NOMO-1 treated with dmso at 0.1 percent for 144 hours (cell line): Measurements from ENCODE around the gene ARID4B.
"Not testable (repeated sequence)": the region's sequence is repeated elsewhere in the genome, so short reads cannot be mapped to it uniquely, and the experiment has no call there.

ENCODE experiments used
- DNase-seq: peaks from one replicate; lab custom pipeline; 2025; ENCODE audit not compliant: unreplicated experiment; lab: John Stamatoyannopoulos, UW

ARID4B gene

GRCh38 chr1:235328271-235329138 is 526 bp upstream of the ARID4B start, which contains the start of gene GGPS1:
Gene GGPS1, plus strand, starts transcription at chr1:235328570. Its CDS starts 6,695 bp downstream, at chr1:235335265.
- DNase-seq = peak; percentile 98

GRCh38 chr1:235326719-235327558 is 1.0 kb downstream of the ARID4B start:
- DNase-seq = peak; percentile 40

GRCh38 chr1:235325854-235326253 is 2.1 kb downstream of the ARID4B start:
- DNase-seq = no peak

GRCh38 chr1:235325139-235325538 is 2.8 kb downstream of the ARID4B start:
- DNase-seq = no peak

- DNase-seq = no peak
These were observed 3.7 kb downstream of the ARID4B start for GRCh38 chr1:235324296-235324695.

GRCh38 chr1:235320521-235321179 is 7.3 kb downstream of the ARID4B start:
- DNase-seq = no peak

- DNase-seq = no peak
These were observed 8.7 kb downstream of the ARID4B start for GRCh38 chr1:235319255-235319654.

GRCh38 chr1:235317168-235317567 is 10.8 kb downstream of the ARID4B start:
- no peak for DNase-seq

- no peak for DNase-seq
These were observed 12.2 kb downstream of the ARID4B start for GRCh38 chr1:235315735-235316134.

- DNase-seq = no peak
These were observed 12.8 kb downstream of the ARID4B start for GRCh38 chr1:235315173-235315572.

GRCh38 chr1:235313931-235314678 is 13.9 kb downstream of the ARID4B start:
- DNase-seq = no peak

- no peak for DNase-seq
These were observed 14.7 kb downstream of the ARID4B start for GRCh38 chr1:235313262-235313661.

GRCh38 chr1:235309206-235309605 is 18.8 kb downstream of the ARID4B start:
- DNase-seq = not testable (repeated sequence)

GRCh38 chr1:235307158-235308124 is 20.5 kb downstream of the ARID4B start:
- DNase-seq = no peak

GRCh38 chr1:235304549-235305451 is 23.2 kb downstream of the ARID4B start:
- no peak for DNase-seq

GRCh38 chr1:235302143-235302542 is 25.8 kb downstream of the ARID4B start:
- DNase-seq = no peak

- no peak for DNase-seq
These were observed 28.7 kb downstream of the ARID4B start for GRCh38 chr1:235299169-235299858.

- DNase-seq = no peak
These were observed 29.2 kb downstream of the ARID4B start for GRCh38 chr1:235298758-235299157.
